8988T (cell line): Measurements from ENCODE around the gene FOXP2.
"Not testable (repeated sequence)": the region's sequence is repeated elsewhere in the genome, so short reads cannot be mapped to it uniquely, and the experiment has no call there.

Experiments used
- DNase-seq: peaks from one replicate; pipeline ENCODE4 v3.0.0; 2011

The FOXP2 gene

GRCh38 chr7:114507381-114507780 is 92.8 kb downstream of the FOXP2 start:
- DNase-seq, result no peak

- no peak for DNase-seq
Observed at GRCh38 chr7:114508086-114508485, 93.5 kb downstream of the FOXP2 start.

- not testable (repeated sequence) for DNase-seq
Observed at GRCh38 chr7:114510824-114511223, 96.2 kb downstream of the FOXP2 start.

GRCh38 chr7:114519240-114519639 is 104.6 kb downstream of the FOXP2 start:
- no peak for DNase-seq

GRCh38 chr7:114522081-114522480 is 107.5 kb downstream of the FOXP2 start:
- DNase-seq, result no peak

GRCh38 chr7:114527589-114527988 is 113.0 kb downstream of the FOXP2 start:
- DNase-seq, result no peak

GRCh38 chr7:114530057-114530611 is 115.5 kb downstream of the FOXP2 start:
- no peak for DNase-seq

- no peak for DNase-seq
Observed at GRCh38 chr7:114531326-114531725, 116.7 kb downstream of the FOXP2 start.

- DNase-seq, result no peak
Observed at GRCh38 chr7:114533131-114533530, 118.5 kb downstream of the FOXP2 start.

GRCh38 chr7:114534953-114535352 is 120.3 kb downstream of the FOXP2 start:
- DNase-seq, result no peak

GRCh38 chr7:114539575-114539974 is 125.0 kb downstream of the FOXP2 start:
- no peak for DNase-seq

- DNase-seq, result no peak
Observed at GRCh38 chr7:114540291-114540690, 125.7 kb downstream of the FOXP2 start.

GRCh38 chr7:114547346-114547745 is 132.7 kb downstream of the FOXP2 start:
- not testable (repeated sequence) for DNase-seq

GRCh38 chr7:114548081-114548980 is 133.7 kb downstream of the FOXP2 start:
- no peak for DNase-seq

- no peak for DNase-seq
Observed at GRCh38 chr7:114554781-114555537, 140.3 kb downstream of the FOXP2 start.

- no peak for DNase-seq
Observed at GRCh38 chr7:114567416-114567815, 152.8 kb downstream of the FOXP2 start.

GRCh38 chr7:114569220-114569619 is 154.6 kb downstream of the FOXP2 start:
- no peak for DNase-seq

GRCh38 chr7:114574384-114574783 is 159.8 kb downstream of the FOXP2 start:
- no peak for DNase-seq

GRCh38 chr7:114575098-114575497 is 160.5 kb downstream of the FOXP2 start:
- DNase-seq, result no peak

GRCh38 chr7:114580963-114581362 is 166.3 kb downstream of the FOXP2 start:
- not testable (repeated sequence) for DNase-seq

GRCh38 chr7:114588506-114588905 is 173.9 kb downstream of the FOXP2 start:
- no peak for DNase-seq

- DNase-seq, result no peak
Observed at GRCh38 chr7:114589436-114589835, 174.8 kb downstream of the FOXP2 start.

- DNase-seq, result no peak
Observed at GRCh38 chr7:114590298-114590697, 175.7 kb downstream of the FOXP2 start.

GRCh38 chr7:114598946-114599345 is 184.3 kb downstream of the FOXP2 start:
- DNase-seq, result no peak
